HG02970 (cell line): ENCODE data around the gene DNAJB8.

ENCODE experiments used
- ATAC-seq: cut with Tn5 transposase; IDR thresholded peaks from one replicate; pipeline ENCODE4 v1.9.1; 2021; ENCODE audit warnings: mild to moderate bottlenecking, moderate library complexity, moderate number of reproducible peaks; ENCODE audit not compliant: unreplicated experiment, low FRiP score

DNAJB8 gene

DNA sequence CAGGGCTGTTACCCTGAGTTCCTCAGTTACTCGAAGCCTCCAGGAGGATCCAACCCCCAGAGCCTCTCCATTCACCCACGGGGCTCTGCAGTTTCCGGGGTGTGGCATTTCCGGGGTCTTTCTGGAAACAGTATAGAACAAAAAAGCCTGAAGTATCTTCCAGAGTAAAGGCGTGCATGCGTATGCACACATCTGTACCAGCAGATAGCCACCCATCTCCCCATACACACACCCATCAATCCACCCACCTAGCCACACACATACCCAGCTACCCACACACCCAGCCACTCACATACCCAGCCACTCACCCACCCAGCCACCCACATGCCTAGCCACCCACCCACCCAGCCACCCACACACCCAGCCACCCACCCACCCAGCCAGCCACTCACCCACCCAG, 2.9 kb upstream of the DNAJB8 start:
- no peak for ATAC-seq

DNA sequence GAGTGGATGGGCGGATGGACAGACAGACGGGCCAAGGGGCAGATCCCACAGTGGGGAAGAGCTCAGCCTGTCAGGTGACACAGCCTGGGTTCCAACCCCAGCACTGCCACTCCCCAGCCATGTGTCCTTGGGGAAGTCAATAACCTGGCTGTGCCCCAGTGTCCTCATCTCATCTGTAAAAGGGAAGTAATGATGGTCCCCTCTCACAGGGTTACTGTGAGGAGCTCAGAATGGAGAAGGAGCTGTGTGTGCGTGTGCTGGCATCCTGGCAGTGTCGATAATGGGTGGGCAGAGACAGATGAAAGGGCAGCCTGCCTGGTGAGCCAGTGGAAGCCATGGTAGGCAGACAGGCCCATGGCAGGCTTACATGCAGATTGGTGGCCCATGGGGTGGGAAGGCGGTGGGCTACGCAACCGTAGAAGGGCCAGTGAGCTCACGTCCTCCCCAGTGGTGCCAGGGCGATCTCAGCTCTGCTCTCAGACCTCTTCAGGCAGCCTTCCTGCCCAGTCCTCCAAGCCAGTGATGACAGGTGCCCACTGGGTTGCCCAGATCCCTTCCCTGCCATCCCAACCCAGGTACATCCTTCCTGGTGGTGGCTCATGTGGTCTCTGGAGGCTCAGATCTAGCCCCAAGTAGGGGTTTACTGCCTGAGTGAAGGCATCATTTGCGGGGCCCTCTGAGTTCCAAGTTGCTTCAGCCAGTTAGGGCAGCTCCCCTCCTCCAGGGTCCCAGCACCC, 2.3 kb upstream of the DNAJB8 start:
- no peak for ATAC-seq

DNA sequence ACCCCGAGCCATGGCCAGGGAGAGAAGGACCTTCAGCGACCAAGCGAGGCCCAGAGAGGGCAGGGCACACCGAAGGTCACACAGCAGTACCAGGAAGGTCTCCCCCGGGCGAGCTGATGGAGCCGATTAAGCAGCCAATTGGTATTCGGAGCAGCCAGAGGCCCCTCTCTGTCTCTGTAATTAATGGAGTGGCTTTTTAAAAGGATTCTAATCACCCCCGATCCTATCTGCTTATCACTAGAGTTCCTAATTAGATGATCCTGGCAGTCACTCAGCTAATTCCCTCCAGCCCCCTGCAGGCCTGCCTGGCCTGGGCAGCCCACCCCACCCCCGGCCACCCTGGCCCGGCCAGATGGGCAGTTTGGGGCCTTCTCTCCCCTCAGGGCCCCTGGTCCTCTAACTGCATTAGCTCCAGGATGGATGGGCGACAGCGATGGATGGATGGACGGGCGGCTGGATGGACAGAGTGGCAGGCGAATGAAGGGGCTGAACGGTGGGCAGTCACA, 1.6 kb upstream of the DNAJB8 start:
- ATAC-seq = no peak

DNA sequence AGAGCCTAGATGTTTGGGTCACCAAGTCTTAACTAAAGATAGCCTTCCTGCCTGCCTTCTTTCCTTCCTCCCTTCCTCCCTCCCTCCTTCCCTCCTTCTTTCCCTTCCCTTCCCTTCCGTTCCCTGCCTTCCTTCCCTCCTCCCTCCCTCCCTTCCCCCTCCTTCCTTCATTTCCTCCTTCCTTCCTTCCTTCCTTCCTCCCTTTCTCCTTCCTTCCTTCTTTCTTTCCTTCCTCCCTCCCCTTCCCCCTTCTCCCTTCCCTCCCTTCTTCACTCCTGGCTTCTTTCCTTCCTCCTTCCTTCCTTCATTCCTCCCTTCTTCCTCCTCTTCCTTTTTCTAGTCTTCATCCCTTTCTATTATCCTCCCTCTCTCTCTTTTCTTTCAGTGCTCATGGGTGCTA, 2.0 kb downstream of the DNAJB8 start:
- no peak for ATAC-seq

DNA sequence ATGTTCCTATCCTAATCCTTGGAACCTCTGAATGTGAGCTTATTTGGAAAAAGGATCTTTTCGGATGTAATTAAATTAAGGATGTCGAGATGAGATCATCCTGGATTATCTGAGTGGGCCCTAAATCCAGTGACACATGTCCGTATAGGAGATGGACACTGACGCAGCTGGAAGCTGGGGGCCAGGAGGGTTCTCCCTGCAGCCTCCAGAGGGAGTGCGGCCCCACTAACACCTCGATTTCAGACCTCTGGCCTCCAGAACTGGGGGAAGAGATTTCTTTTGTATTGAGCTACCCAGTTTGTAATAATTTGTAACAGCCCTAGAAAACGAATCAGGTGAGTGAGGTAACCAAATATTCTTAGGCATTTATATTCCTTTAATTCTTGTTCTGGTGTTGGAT, 2.5 kb downstream of the DNAJB8 start:
- no peak for ATAC-seq

DNA sequence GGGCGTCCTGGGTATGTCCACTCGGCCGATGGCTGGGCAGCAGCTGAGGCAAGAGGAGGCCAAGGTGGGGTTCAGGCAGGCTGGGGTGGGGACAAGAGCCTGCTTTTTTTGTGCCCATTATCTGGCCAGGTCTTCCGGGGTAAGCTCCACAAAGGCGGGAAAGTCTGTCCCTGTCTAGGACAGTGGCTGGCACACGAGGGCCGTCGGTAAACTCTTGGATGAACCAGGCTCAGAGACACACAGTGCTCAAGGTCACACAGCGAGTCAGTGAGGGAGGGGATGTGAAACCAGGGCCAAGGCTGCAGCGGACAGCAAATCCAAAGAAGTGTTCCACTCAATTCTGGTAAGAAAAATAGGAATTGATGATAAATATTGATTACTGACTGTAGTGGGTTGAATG, 2.9 kb downstream of the DNAJB8 start:
- ATAC-seq = no peak

DNA sequence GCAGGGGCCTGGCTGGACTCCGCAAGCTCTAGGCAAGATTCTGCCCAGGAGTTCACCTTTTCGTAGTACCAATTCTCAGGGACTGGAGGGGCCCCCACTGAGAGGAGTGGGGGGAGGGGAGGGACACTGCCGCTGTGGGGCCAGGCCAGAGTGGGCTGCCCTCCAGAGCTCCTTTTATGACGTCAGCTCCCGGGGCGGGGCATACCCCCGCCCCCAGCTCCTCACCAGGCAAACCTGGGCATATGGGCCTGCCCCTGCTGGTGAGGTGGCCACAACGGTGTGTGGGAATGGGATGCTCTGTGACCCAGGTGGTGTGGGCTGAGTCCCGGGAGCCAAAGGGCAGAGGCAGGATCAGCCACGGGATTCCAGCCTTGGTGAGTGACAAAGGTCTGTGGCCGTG, 3.3 kb downstream of the DNAJB8 start:
- no peak for ATAC-seq

DNA sequence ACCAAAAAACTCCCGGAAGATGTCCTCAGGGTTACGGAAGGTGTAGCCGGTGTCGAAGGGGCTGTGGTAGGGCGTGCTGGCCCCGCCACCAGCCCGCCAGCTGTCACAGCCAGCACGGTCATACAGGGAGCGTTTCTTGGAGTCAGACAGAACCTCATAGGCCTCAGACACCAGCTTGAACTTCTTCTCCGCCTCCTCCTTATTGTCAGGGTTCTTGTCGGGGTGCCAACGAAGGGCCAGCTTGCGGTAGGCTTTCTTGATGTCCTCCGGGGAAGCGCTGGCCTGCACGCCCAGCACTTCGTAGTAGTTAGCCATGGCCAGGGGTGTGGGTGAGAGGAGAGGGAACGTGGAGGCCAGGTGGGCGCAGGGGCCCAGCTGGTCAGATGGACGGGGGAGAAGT, 3.8 kb downstream of the DNAJB8 start:
- ATAC-seq = no peak

DNA sequence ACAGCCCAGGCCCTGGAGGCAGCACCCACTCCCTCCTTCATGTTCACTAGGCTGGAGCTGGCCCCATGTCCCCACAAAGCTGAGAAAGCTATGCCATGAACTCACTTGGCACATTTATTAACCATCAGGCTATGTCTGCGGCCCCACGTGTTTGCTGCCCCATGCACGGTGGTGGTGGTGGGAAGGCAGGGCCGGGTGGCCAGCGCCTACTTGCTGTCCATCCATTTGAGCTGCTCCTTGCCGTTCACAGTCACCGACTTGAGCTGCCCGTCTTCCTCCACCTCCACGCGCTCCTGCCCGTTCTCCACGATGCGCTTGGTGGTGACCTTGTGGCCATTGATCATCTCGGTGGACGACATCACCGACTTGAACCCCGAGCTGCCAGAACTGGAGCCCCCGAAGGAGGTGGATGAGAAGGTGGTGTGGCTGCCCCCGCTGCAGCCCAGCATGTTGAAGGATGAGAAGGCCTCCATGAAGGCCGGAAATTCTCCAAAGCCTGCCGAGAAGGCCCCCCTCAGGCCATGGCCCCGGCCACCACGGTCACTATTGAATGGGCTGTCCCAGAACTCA, 4.3 kb downstream of the DNAJB8 start:
- ATAC-seq = no peak

DNA sequence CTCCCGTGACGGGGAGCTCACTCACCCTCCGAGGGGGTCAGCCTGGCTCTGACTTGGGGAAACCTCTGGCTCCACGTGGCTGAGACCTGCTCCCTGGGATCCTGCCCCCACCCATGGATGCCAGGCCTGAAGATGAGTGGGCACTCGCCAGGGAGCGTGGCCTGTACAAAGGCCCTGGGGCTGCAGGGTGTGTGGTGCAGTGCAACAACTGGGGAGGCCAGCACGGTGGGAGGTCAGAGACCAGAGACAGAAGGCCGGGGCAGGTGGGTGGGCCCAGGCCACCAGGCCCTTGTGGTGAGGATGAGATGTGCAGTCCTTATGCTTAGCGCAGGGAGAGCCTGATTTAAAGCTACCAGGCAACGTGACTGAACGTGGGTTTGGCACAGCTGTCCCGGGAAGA, 5.0 kb downstream of the DNAJB8 start:
- no peak for ATAC-seq

DNA sequence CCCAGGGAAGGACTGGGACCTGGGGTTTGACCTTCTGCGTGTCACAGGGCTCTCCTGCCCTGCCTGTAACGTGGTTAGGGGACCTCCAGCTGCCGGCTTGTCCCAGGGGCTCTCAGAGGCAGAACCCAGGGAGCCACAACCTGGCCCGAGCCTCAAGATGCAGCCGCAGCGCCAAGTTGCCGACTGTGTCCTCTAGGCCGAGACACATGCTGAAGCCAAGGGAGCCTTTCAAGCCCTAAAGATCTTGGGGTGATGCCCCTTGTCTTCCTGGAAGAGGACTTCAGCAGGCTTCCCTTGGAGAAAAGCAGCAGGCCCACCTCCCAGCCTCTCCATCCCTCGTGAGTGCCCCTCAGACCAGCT, 7.2 kb downstream of the DNAJB8 start:
- ATAC-seq = no peak

DNA sequence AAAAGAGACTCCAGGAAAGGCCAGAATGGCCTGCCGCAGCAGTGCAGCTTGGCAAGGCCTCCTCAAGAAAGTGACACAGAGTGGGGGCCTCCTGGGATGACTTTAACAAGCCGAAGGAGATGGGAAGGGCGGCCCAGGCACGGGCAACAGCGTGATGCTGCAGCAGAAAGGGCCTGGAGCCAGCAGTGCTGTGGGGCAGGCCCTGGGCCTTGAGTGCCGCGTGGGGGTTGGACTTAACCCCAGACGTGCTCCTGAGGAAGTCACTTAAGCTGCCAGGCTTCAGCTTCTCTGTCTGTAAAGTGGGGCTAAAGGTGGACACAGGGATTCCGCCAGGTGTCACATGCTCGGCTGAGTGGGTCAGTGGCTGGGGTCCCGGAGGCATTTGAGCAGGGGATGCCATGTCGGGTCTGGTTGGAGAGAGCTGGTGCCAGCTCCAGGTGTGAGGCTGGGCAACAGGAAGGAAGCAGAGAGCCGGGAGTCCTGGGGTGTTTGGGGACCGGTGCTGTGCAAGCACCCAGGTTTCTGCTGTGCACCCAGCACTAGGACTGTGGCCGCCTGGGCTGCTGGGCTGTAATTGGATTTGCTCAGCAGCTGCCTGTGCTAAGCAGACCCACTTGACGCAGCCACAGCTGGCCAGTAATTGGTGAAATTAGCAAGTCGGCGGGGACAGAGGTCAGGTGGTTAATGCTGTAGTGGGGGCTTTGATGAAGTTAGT, 7.8 kb downstream of the DNAJB8 start:
- ATAC-seq = no peak

DNA sequence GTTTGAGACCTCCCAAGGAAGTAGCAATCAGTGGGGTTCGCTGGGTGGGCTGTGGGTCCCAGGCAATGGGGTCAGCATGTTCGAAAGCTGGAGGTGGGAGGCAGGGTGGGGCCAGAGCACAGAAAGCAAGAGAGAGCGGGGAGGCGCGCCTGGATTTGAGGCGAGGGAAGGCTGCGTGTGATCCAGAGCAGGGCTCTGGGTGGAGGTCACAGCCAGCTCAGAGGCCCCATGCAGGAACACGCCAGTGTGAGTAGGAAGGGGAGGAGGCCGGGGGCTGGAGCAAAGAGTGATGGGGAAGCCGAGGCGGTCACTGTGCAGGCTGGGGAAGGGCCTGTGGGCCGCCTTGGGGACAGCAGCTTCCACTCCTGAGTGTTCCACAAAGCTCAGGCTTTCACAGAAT, 8.8 kb downstream of the DNAJB8 start:
- ATAC-seq = no peak

DNA sequence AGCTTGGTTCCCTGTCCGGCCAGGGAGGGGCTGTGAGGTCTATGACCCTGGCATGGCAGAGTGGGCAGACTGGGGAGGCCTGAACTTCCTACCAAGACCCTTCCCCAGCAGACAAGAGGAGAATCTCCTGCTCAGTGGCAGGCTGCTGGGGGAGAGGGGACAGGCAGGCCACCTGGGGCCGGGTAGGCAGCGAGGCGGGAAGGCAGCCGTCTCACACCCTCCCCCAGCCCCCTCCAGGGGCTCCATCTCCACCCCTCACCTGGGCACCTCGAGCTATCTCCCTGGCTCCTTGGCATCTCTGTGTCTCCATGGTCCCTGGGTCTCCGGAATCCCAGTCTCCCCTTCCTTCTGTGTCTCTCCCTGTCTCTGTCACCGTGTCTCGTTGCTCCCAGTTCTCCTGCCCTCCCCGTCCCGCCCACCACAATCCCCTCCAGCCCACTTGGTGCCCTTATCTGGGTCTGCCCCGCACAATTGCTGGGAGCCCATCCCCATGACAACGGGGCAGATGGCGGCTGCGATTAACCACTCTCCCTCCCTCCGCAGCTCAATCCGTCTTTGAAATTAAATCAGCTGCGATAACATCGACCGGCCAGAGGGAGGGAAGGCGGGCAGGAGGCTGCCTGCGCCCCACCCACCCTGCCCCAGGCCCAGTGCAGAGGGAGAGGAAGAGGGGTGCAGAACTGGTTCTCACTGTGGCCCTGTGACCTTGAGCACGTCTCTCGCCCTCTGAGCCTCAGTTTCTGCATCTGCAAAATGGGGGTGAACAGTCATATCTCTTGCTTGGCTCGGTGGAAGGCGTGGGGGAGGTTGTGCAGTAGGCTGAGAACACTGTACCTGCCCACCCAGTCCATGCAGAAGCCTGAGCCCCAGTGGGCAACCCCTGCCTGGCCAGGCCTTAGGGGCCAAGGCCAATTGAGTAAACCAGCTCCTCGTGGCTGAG, 9.6 kb downstream of the DNAJB8 start:
- ATAC-seq = no peak

DNA sequence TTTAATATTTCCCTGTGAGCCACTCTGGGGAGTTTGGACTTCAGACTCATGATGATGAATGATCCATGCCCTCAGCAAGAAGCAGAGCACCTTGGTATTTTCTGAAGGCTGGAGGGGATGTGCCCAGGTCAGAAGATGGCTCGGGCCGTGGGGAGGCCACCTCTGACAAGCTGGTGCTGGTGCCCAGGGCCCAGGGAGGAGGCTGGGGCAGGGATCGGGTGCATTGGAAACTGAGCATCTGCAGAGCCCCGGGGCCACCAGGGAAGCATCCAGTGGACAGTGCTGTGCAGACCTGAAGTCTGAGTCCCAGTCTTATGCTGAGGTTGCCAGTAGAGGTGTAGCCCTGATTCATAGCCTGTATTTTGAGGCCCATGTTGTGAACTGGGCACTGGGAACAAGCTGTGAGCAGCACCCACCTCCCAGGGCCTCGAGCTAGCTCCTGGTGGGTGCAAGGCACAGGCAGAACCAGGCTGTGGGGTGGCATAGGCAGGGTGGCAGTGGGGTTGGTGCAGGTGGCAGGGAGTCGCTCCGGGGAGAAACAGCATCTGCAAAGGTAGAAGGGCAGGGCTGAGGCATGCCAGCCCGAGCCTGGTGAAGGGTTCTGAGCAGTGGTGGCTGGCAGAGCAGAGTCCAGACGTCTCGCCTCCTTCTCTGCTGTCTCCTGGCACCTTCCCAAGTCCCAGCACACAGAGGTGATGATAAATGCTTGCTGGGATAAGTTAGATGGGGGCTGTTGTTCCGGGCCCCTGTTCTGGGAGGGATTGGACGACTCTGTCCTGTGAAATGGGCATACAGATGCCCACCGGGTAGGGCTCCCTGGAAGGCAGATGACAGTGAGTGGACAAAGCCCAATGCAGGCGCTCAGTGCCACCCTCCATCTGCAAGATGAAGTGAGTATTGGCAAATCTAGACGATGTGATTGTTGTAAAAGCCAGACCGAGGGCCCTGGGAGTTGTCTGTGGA, 10.6 kb downstream of the DNAJB8 start:
- no peak for ATAC-seq

DNA sequence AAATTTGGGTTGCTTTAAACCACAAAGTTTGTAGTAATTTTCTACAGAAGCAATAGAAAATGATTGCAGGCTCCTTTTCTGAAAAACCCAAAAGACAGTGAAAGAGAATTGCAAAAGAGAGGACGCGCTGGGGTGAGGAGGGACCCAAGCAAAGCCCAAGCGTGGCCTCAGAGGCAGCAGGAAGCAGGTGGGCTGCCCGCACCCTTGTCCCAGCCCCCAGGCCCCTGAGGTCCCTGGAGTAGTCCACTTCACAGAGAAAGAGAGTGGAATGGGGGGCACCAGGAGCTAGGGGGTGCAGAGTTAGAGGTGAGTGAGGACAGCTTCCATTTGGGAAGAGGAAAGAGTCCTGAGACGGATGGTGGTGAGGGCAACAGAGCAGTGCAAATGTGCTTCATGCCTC, 11.6 kb downstream of the DNAJB8 start:
- no peak for ATAC-seq

DNA sequence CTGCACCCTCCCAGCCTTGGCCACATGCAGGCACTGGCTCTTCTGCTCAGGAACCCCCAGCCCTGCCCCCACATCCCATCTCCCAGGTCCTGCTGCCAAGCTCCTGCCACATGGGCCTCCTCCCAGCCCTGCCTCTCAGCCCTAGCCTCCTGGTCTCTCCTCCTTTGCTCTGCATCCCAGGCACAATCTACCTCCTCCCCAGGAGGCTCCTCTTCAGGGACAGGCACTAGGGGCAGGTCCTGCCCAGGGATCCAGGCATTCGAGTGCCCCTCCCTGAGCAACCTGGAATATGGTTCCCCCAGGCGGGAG, 12.4 kb downstream of the DNAJB8 start:
- no peak for ATAC-seq

DNA sequence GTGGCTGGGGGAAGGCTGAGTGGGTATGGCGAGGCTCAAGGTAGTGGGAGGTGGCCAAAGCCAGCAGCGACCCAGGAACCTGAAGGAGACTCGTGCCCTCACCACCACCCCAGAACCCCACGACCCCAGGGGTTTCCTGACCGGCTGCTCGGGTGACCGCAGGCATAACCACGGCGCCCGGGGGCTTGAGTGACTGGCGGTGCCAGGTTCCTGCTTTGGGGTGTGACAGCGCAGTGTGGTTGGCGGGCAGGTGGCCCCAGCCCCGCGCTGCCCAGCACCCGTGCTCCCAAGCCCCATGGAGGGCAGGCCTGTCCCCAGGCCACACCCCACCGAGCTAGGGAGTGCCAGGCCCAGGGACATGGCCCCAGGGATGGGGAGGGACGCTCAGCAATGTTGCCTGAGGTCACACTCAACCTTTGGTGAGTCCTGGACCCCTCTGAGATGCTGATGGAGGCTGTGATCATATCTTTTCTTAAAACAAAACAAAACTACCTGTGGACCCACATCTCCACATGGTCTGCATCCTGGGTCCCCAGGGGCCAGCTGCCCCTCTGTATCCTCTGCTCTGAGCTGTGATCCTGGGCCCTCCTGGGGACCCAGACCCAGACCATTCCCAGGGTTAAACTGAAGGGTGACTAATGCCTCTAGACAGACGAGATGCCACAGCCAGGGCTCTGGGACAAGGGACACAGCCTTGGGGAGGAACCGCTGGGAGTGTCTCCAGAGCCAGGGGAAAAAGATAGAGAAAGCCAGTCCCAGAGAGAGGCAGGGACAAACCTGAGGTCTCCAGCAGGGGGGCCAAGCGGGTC, 13.0 kb downstream of the DNAJB8 start:
- no peak for ATAC-seq

DNA sequence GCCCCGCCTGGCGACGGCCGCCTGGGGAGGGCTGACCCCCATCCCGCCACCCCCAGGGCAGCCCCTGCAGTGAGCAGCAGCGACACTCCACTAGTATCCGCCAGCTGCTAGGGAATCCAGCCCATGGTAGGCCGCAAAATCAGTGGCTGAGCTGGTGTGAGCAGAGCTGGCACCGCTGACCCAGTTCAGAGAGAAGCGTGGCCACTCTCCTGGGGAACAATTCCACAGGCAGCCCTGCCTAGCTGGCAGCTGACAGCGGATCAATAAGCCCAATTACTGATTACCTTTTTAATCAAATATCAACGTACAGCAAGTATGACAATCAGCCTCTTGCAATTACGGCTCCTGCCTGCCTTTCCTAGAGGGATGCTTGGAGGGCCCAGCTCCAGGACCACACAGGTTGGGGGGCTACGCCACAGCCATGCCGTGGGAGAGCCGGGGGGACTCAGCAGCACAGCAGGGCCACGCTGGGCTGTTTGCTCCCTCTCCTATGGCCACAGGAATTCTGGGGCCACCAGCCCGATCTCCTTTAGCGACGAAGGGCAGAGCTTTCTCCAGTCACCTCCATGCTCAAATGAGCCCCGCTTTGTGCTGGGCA, 13.9 kb downstream of the DNAJB8 start:
- no peak for ATAC-seq
